ENCODE results near the gene RAB31. TPM values are rescaled to one million over a fixed set of nuclear protein-coding genes. Genes with fewer than 3 reads are reported as not detected.

Gene RAB31
- polyA plus RNA-seq, 1 donor (not counting 4 experiments of a cell fraction or from before 2014, with no cell fraction given), result 47.0 TPM

GRCh38 chr18:9817725-9818422 lies 109.8 kb downstream of the RAB31 start:
- Histone ChIP-seq H3K4me3 (ENCODE audit: control insufficient read depth in 2 of 3, extremely low read depth in 1 of 3, insufficient read depth in 2 of 3, low read depth in 1 of 3, low read length in 3 of 3) (no peak overlapping the region), H3K27ac (ENCODE audit: control insufficient read depth, insufficient read depth, low read length) (no peak overlapping the region), H3K9me3 (ENCODE audit: control insufficient read depth, low read depth, low read length) (no peaks in the 10 kb centered on the region), H3K9ac (ENCODE audit: control insufficient read depth, extremely low read depth, insufficient read depth, low read length) (no peak overlapping the region), H3K4me1 (ENCODE audit: control insufficient read depth, extremely low read depth, insufficient read depth, low read length) (no peaks in the 10 kb centered on the region), H3K36me3 (ENCODE audit: control insufficient read depth in 2 of 2, extremely low read depth in 1 of 2, insufficient read depth in 2 of 2, low read length in 2 of 2) (peaks cover 0 to 9% of the 10 kb centered on the region in 2 experiments), H3K9me1 (ENCODE audit: control insufficient read depth, extremely low read depth, insufficient read depth, low read length) (no peaks in the 10 kb centered on the region), H3K79me2 (ENCODE audit: control insufficient read depth, insufficient read depth, low read length) (no peaks in the 10 kb centered on the region), H3K4me2 (ENCODE audit: control insufficient read depth, extremely low read depth, insufficient read depth, low read depth, low read length) (no peak overlapping the region), H2AFZ (ENCODE audit: control insufficient read depth, low read length) (no peak overlapping the region), H3K27me3 (ENCODE audit: control insufficient read depth, extremely low read depth, insufficient read depth, low read length) (no peaks in the 10 kb centered on the region), H4K20me1 (ENCODE audit: control insufficient read depth, extremely low read depth, insufficient read depth, low read length) (no peaks in the 10 kb centered on the region)
- TF ChIP-seq EZH2 (IDR thresholded peaks at IDR 0.05; ENCODE audit: low read length), result no peak
- TF ChIP-seq CTCF (optimal IDR thresholded peaks at IDR 0.05 in 1 of 3, IDR thresholded peaks at IDR 0.05 in 1 of 3, conservative IDR thresholded peaks at IDR 0.05 in 1 of 3; ENCODE audit: extremely low read depth in 1 of 3, insufficient read depth in 2 of 3, low read length in 3 of 3), result no peak
- DNase-seq (ENCODE audit: low read depth, low spot score) (no peak), FAIRE-seq (no peak)
- dilution Hi-C loops (cut with MboI; ENCODE audit: extremely low pct_ligation_motif_present, low sequenced_read_pairs), result no loop called here

GRCh38 chr18:9818423-9818734 lies 110.3 kb downstream of the RAB31 start:
- no peak for DNase-seq (ENCODE audit: low read depth, low spot score)
- TF ChIP-seq EZH2 (IDR thresholded peaks at IDR 0.05; ENCODE audit: low read length) (no peak), CTCF (optimal IDR thresholded peaks at IDR 0.05 in 1 of 3, IDR thresholded peaks at IDR 0.05 in 1 of 3, conservative IDR thresholded peaks at IDR 0.05 in 1 of 3; ENCODE audit: extremely low read depth in 1 of 3, insufficient read depth in 2 of 3, low read length in 3 of 3) (no peak)
- H3K9me1 ChIP-seq (ENCODE audit: control insufficient read depth, extremely low read depth, insufficient read depth, low read length), result no peaks in the 10 kb centered on the region
- H3K27ac ChIP-seq (ENCODE audit: control insufficient read depth, insufficient read depth, low read length), result no peak overlapping the region
- no peaks in the 10 kb centered on the region for H3K9me3 ChIP-seq (ENCODE audit: control insufficient read depth, low read depth, low read length)
- no peaks in the 10 kb centered on the region for H3K4me1 ChIP-seq (ENCODE audit: control insufficient read depth, extremely low read depth, insufficient read depth, low read length)
- dilution Hi-C loops (cut with MboI; ENCODE audit: extremely low pct_ligation_motif_present, low sequenced_read_pairs), result no loop called here
- FAIRE-seq, result no peak
- H2AFZ ChIP-seq (ENCODE audit: control insufficient read depth, low read length), result no peak overlapping the region
- peaks cover 0 to 9% of the 10 kb centered on the region in 2 experiments for H3K36me3 ChIP-seq (ENCODE audit: control insufficient read depth in 2 of 2, extremely low read depth in 1 of 2, insufficient read depth in 2 of 2, low read length in 2 of 2)
- H3K4me2 ChIP-seq (ENCODE audit: control insufficient read depth, extremely low read depth, insufficient read depth, low read depth, low read length), result no peak overlapping the region
- no peaks in the 10 kb centered on the region for H4K20me1 ChIP-seq (ENCODE audit: control insufficient read depth, extremely low read depth, insufficient read depth, low read length)
- no peak overlapping the region for H3K9ac ChIP-seq (ENCODE audit: control insufficient read depth, extremely low read depth, insufficient read depth, low read length)
- H3K79me2 ChIP-seq (ENCODE audit: control insufficient read depth, insufficient read depth, low read length), result no peaks in the 10 kb centered on the region
- H3K27me3 ChIP-seq (ENCODE audit: control insufficient read depth, extremely low read depth, insufficient read depth, low read length), result no peaks in the 10 kb centered on the region
- H3K4me3 ChIP-seq (ENCODE audit: control insufficient read depth in 2 of 3, extremely low read depth in 1 of 3, insufficient read depth in 2 of 3, low read depth in 1 of 3, low read length in 3 of 3), result no peak overlapping the region

All from keratinocyte (primary cell).